Body of pancreas (tissue), 4 donors: ENCODE results near the gene FAM107A. TPM values are rescaled to one million over a fixed set of nuclear protein-coding genes. Genes with fewer than 3 reads are reported as not detected.

Source experiments
- ATAC-seq: fragments of 150-250 bp; one replicate; pipeline ENCODE4 v1.9.1; 2016
- DNase-seq, 4 donors: peaks; one replicate each; pipeline ENCODE4 v3.0.0-alpha.2; 2019
- H3K27ac ChIP-seq, 4 donors: fragments of 200-600 bp; sonication (generic); 1 replicate in 3 of 4; 2 replicates in 1 of 4; pipeline versions ENCODE4 v1.5.1 to v1.6.1; 2016 to 2019; ENCODE audit warnings: mild to moderate bottlenecking in 1 of 4, mixed read lengths in 1 of 4, moderate library complexity in 1 of 4
- H3K27me3 ChIP-seq, 2 donors: fragments of 200-600 bp; sonication (generic); one replicate each; pipeline ENCODE4 v1.6.0; 2016; ENCODE audit warnings: mild to moderate bottlenecking in 1 of 2
- H3K36me3 ChIP-seq, 2 donors: fragments of 200-600 bp; sonication (generic); replicated peaks in 1 of 2; 2 replicates each; pipeline ENCODE4 v1.5.1; 2016; ENCODE audit warnings: low read depth in 2 of 2; ENCODE audit not compliant: insufficient read depth in 1 of 2
- H3K4me1 ChIP-seq: fragments of 200-600 bp; sonication (generic); one replicate; pipeline ENCODE4 v1.6.0; 2016
- H3K4me3 ChIP-seq, 2 donors: fragments of 200-600 bp; sonication (generic); 1 replicate in 1 of 2; 2 replicates in 1 of 2; pipeline ENCODE4 v1.5.1; 2016 to 2019
- H3K9me3 ChIP-seq, 3 donors: fragments of 200-600 bp; sonication (generic); 1 replicate in 2 of 3; 2 replicates in 1 of 3; pipeline ENCODE4 v1.5.1; 2016
- POLR2A ChIP-seq, 3 donors: fragments of 450-650 bp; IDR thresholded peaks; one replicate each; pipeline ENCODE4 v1.6.1; 2016; ENCODE audit warnings: antibody characterized with exemption in 3 of 3, mild to moderate bottlenecking in 2 of 3
- WGBS, 2 donors: methylation state at CpG; one replicate each; pipeline ENCODE4 v1.1.5; 2017; 5-methylcytosine and 5-hydroxymethylcytosine counted together
- intact Hi-C: fragments of 100-400 bp; cut with DNase I; formaldehyde crosslinking; loops from one replicate; pipeline ENCODE4 v1.15.1; 2023
- total RNA-seq, 2 donors: library from RNA; depleted of rRNA; stranded (reverse); fragments of >200 nt; gene quantifications; one replicate each; pipeline ENCODE4 v1.1.0, GENCODE V29; 2016
- TF ChIP-seq, protein P1 (sequence below), 7 experiments: fragments of 450-650 bp in 4 of 7; fragments of 200-600 bp in 3 of 7; sonication (generic) in 3 of 7; IDR thresholded peaks; one replicate each; pipeline ENCODE4 v1.5.1; 2016 to 2019; ENCODE audit warnings: antibody characterized with exemption in 7 of 7

Gene FAM107A
- total RNA-seq, 2 donors from 2014 or later = 14.5 to 26.4 TPM

DNA sequence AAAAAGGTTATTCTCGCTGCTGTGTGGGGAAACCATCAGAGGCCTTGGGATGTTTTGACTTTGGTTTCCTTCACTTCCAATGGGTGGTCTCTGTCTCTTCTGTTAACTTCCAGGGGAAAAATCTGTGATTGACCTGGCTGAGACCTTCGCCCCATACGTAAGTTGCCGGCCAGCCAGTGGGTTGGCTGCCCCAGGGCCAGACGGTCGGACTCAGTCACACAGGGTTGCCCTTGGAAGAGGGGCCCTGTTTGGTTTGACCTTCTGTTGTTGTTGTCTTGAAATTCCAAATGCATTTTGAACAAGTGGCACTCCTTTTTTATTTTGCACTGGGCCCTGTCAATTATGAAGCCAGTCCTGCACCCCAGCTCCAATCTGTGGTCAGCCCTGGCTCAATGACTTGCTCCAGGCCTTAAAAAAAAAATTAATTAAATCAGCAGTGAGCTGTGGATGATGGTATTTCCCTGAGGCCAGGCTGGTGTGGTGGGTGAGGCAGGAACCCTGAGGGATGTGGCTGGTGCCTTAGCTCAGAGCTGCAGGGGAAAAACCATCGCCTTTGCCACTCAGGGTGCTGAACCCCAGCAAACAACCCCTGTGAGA lies 4.5 kb downstream of the FAM107A start:
- no peaks in the 10 kb centered on the region for H3K36me3 ChIP-seq
- intact Hi-C loops = loop anchor here (5.0 kb wide), 1 partner anchor 60 kb away; no protein-coding TSS in a partner anchor
- peaks cover 27% of the 10 kb centered on the region for H3K4me1 ChIP-seq
- WGBS, 2 donors = 86 to 89% methylated on average over 5 to 7 of the region's 7 CpGs
- ATAC-seq (no peak), DNase-seq (no peak)
- no peak for TF ChIP-seq POLR2A (IDR thresholded peaks at IDR 0.05)
- TF ChIP-seq, protein P1, sequence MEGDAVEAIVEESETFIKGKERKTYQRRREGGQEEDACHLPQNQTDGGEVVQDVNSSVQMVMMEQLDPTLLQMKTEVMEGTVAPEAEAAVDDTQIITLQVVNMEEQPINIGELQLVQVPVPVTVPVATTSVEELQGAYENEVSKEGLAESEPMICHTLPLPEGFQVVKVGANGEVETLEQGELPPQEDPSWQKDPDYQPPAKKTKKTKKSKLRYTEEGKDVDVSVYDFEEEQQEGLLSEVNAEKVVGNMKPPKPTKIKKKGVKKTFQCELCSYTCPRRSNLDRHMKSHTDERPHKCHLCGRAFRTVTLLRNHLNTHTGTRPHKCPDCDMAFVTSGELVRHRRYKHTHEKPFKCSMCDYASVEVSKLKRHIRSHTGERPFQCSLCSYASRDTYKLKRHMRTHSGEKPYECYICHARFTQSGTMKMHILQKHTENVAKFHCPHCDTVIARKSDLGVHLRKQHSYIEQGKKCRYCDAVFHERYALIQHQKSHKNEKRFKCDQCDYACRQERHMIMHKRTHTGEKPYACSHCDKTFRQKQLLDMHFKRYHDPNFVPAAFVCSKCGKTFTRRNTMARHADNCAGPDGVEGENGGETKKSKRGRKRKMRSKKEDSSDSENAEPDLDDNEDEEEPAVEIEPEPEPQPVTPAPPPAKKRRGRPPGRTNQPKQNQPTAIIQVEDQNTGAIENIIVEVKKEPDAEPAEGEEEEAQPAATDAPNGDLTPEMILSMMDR (IDR thresholded peaks at IDR 0.05) = no peak
- no peaks in the 10 kb centered on the region for H3K27me3 ChIP-seq
- H3K4me3 ChIP-seq = no peak overlapping the region
- no peaks in the 10 kb centered on the region for H3K9me3 ChIP-seq
- no peak overlapping the region for H3K27ac ChIP-seq

DNA sequence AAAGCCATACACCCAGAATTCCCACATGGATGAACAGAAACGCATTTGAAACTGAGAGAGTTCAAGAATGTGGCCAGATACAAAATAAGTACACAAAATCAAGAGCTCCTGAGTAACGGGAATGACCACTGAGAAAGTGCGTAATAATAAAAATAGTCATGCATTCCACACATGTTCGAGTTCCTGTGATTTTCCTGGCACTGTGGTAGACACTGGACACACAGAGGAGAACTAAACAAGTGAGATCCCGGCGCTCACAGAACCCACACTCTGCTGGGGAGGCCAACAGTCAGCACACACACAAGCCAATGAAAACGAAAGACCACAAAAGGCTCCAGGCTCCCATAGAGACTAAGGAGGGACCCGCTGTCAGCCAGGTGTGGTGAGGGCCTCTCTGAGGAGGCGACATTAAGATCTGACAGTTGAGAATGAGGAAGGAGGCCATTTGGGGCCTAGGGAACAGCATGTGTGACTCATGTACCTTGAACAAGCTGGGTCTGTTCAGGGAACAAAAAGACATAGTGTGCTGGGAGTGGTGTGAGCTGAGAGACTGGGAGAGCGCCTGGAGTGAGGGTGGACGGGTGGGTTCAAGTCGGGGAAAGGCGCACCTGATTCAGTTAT lies 5.1 kb downstream of the FAM107A start:
- WGBS, 2 donors = 84 to 86% methylated on average over 13 of the region's 13 CpGs
- no peak overlapping the region for H3K27ac ChIP-seq

DNA sequence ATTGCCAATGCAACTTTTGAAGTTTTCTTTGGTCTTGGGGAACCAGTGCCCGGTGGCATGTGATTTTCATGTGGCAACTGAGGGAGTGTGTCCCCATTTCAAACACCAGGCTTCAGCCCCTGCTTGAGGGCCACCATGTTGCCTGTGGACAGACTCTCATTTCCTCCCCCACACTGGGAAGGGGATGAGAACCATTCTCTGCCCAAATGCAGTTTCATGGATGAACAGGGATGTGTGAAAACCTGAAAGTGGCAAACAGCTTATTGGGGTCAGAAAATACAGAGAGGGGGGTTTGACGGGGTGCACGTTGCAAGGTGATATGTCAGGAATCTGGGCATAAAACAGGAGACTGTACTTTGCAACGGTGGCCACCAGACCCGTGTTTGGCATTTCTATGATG lies 6.3 kb downstream of the FAM107A start:
- no peak for ATAC-seq
- H3K27ac ChIP-seq = no peak overlapping the region
- H3K36me3 ChIP-seq = no peaks in the 10 kb centered on the region
- H3K4me3 ChIP-seq = no peak overlapping the region
- peaks cover 21% of the 10 kb centered on the region for H3K4me1 ChIP-seq
- TF ChIP-seq POLR2A (IDR thresholded peaks at IDR 0.05) = no peak
- TF ChIP-seq, protein P1 (IDR thresholded peaks at IDR 0.05) = no peak
- no peaks in the 10 kb centered on the region for H3K27me3 ChIP-seq
- no peak for DNase-seq
- H3K9me3 ChIP-seq = no peaks in the 10 kb centered on the region
- intact Hi-C loops = loop anchor here (5.0 kb wide), 1 partner anchor 61 kb away; no protein-coding TSS in a partner anchor
- WGBS, 2 donors = 80 to 81% methylated on average over 5 of the region's 5 CpGs

More for the DNA sequence above, 5.1 kb downstream of the FAM107A start:
- Histone ChIP-seq H3K4me1 (peaks cover 21% of the 10 kb centered on the region), H3K27me3 (no peaks in the 10 kb centered on the region), H3K4me3 (no peak overlapping the region), H3K36me3 (no peaks in the 10 kb centered on the region), H3K9me3 (no peaks in the 10 kb centered on the region)
- ATAC-seq (no peak), DNase-seq (no peak)
- intact Hi-C loops = loop anchor here (5.0 kb wide), 1 partner anchor 60 kb away; no protein-coding TSS in a partner anchor
- no peak for TF ChIP-seq POLR2A (IDR thresholded peaks at IDR 0.05)
- TF ChIP-seq, protein P1 (IDR thresholded peaks at IDR 0.05) = no peak

DNA sequence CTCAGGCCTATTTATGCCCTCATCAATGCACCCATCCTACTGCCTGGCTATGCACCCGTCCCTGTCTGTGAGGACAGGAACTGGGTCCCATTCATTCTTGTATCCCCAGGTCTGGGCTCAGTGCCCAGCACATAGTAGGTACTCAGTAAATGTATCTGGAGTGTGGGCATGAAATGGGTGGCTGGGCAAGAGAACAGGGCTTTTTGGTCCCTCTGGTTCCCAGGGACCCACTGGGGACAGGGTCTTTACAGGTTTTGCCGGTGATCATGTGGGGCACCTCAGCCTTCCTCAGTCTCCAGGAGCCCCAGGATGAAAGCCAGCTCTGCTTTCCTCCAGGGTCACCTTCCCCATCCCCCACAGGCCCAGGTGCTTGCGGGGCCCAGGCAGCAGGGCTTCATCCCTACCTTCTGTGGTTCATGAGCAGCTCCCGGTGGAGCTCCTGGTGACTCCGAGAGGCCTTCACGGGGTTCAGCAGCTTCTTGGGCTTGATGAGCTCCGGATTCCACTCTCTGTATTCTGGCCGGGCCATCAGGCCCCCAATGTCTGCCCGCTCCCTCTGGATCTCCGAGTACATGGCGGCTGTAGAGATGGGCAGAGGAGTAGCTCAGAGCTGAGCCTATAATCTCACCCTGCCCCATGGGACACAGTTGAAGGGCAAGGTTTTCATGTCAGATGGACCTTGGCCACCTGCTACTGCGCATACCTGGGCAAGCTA lies 7.7 kb downstream of the FAM107A start:
- intact Hi-C loops = loop anchor here (5.0 kb wide), 1 partner anchor 63 kb away; no protein-coding TSS in a partner anchor
- WGBS, 2 donors = 87 to 88% methylated on average over 8 to 12 of the region's 12 CpGs
- no peak for DNase-seq

More for the DNA sequence above, 7.7 kb downstream of the FAM107A start:
- Histone ChIP-seq H3K9me3 (no peaks in the 10 kb centered on the region), H3K4me3 (no peak overlapping the region), H3K4me1 (peaks cover 17% of the 10 kb centered on the region), H3K27me3 (no peaks in the 10 kb centered on the region), H3K36me3 (no peaks in the 10 kb centered on the region), H3K27ac (no peak overlapping the region)
- TF ChIP-seq, protein P1 (IDR thresholded peaks at IDR 0.05) = no peak
- TF ChIP-seq POLR2A (IDR thresholded peaks at IDR 0.05) = no peak
- no peak for ATAC-seq
